Lower leg skin (tissue), 4 donors: ENCODE results near the gene RAB9B. TPM values are rescaled to one million over a fixed set of nuclear protein-coding genes. Genes with fewer than 3 reads are reported as not detected.

Experiments
- DNase-seq, 2 donors: peaks; one replicate each; pipeline ENCODE4 v3.0.0-alpha.2; 2019; ENCODE audit warnings: low spot score in 2 of 2
- H3K4me3 ChIP-seq: fragments of 200-600 bp; sonication (generic); 2 replicates; pipeline ENCODE4 v1.5.1; 2017; ENCODE audit warnings: mild to moderate bottlenecking, low read depth; ENCODE audit not compliant: poor library complexity, severe bottlenecking
- POLR2A ChIP-seq, 2 donors: fragments of 450-650 bp; IDR thresholded peaks; one replicate each; pipeline ENCODE4 v1.6.1; 2016 to 2017; ENCODE audit warnings: antibody characterized with exemption in 2 of 2, mild to moderate bottlenecking in 1 of 2, moderate library complexity in 1 of 2
- WGBS, 2 donors: methylation state at CpG; one replicate each; pipeline ENCODE4 v1.1.5; 2018; 5-methylcytosine and 5-hydroxymethylcytosine counted together
- intact Hi-C: fragments of 100-400 bp; cut with DNase I; formaldehyde crosslinking; loops from one replicate; pipeline ENCODE4 v1.15.0; 2023; ENCODE audit warnings: low total_unique reads
- total RNA-seq, 4 donors: library from RNA; depleted of rRNA; stranded (reverse); fragments of >200 nt; gene quantifications; one replicate each; pipeline ENCODE4 v1.1.0, GENCODE V29; 2016
- TF ChIP-seq, protein P1 (sequence below), 3 donors: fragments of 450-650 bp; IDR thresholded peaks; one replicate each; pipeline ENCODE4 v1.5.1; 2016; ENCODE audit warnings: antibody characterized with exemption in 3 of 3, mild to moderate bottlenecking in 3 of 3, moderate library complexity in 2 of 3

RAB9B gene
- total RNA-seq, 4 donors from 2014 or later: 0.11 to 0.55 (median 0.32) TPM

DNA sequence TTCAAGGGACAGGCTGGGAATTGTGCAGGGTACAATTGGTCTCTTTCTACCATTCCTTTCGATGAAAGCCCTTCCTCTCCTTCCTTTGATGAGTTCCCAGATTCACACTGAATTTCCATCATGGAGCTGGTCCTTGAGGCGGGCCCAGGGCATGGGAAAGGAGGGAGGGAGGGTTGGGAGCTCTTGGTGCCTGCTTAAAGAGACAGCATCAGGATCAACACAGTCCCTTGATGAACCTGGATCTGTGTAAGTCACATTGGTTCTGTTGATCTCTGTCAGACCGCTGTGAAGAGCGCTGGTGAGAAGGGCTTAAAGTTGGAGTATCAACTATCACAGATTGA is 51.0 kb downstream of the RAB9B start:
- H3K4me3 ChIP-seq: no peak overlapping the region
- intact Hi-C loops: no loop called here
- no peak for DNase-seq
- TF ChIP-seq, protein P1, sequence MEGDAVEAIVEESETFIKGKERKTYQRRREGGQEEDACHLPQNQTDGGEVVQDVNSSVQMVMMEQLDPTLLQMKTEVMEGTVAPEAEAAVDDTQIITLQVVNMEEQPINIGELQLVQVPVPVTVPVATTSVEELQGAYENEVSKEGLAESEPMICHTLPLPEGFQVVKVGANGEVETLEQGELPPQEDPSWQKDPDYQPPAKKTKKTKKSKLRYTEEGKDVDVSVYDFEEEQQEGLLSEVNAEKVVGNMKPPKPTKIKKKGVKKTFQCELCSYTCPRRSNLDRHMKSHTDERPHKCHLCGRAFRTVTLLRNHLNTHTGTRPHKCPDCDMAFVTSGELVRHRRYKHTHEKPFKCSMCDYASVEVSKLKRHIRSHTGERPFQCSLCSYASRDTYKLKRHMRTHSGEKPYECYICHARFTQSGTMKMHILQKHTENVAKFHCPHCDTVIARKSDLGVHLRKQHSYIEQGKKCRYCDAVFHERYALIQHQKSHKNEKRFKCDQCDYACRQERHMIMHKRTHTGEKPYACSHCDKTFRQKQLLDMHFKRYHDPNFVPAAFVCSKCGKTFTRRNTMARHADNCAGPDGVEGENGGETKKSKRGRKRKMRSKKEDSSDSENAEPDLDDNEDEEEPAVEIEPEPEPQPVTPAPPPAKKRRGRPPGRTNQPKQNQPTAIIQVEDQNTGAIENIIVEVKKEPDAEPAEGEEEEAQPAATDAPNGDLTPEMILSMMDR (IDR thresholded peaks at IDR 0.05): no peak
- WGBS, 2 donors: 77 to 90% methylated on average over 4 of the region's 4 CpGs

DNA sequence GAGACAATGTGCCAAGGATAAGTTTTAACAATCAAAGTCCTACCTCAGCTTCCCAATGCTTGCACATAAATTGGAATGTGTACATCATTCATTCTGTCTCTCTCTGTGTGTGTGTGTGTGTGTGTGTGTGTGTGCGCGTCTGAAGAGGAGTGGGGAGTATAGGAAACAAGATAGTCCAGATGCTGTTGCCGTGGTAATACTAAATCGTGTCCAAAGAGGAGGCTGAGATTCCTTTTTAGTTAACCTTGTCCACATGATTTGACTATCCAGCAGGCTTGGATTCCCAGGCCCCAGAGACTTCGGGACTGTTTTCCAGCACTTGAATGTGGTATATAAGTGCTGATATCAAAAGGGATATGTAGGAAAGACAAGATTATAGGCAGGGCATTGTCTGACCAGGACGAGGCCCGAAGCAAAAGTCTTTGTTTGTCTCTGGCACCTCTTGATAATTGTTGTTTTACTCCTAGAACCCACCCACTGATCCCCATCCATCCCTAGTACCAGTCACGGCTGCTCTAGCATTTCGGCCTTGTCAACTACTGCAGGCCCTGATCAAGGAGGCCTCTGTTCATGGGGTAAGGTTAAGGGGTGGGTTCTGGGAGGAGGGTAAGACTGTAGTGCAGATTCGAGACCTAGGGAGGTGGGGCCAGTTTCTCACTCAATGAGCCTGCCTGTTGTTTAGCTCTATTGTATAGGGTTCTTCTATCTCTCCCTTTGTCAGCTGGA is 51.6 kb downstream of the RAB9B start:
- TF ChIP-seq, protein P1 (IDR thresholded peaks at IDR 0.05): no peak
- no peak for TF ChIP-seq POLR2A (IDR thresholded peaks at IDR 0.05)
- WGBS, 2 donors: 74 to 88% methylated on average over 10 of the region's 10 CpGs
- intact Hi-C loops: no loop called here
- DNase-seq: no peak
- H3K4me3 ChIP-seq: no peak overlapping the region

DNA sequence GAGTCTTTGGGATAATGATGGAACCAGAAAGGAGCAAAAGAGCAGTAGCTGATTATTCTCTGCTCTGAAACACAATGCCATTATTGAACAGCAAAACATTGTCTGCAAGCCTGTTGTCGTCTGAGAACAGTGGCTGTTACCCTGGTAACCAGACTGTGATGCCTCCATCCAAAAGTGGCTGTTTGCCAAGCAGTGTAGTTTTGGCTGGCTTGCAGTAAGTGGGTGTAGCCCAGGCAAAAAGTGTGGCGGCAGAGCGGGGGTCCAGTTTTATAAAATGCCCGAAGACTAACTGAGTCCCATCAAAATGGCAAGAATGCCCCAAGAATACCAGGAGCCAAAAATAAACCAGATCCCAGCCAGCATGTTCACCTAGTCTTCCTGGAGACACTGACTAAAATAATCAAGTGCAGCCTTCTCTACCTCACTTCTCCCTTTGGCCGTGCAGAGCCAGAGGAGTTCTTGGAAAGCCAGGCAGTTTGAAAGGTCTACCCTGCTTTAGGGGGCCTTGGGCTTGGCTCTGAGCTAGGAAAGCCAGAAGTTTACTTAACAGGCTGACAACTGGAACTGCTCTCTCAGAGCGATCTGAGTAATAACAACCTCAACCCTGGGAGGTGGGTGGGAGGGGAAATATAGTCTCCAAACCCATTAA is 52.8 kb downstream of the RAB9B start:
- H3K4me3 ChIP-seq: no peak overlapping the region
- intact Hi-C loops: loop anchor here (10.0 kb wide), 1 partner anchor 64 kb away; the partner anchor contains the start of gene TMEM31
- TF ChIP-seq, protein P1 (IDR thresholded peaks at IDR 0.05): no peak
- TF ChIP-seq POLR2A (IDR thresholded peaks at IDR 0.05): no peak
- no peak for DNase-seq
- WGBS, 2 donors: 52 to 68% methylated on average over 5 to 6 of the region's 6 CpGs

DNA sequence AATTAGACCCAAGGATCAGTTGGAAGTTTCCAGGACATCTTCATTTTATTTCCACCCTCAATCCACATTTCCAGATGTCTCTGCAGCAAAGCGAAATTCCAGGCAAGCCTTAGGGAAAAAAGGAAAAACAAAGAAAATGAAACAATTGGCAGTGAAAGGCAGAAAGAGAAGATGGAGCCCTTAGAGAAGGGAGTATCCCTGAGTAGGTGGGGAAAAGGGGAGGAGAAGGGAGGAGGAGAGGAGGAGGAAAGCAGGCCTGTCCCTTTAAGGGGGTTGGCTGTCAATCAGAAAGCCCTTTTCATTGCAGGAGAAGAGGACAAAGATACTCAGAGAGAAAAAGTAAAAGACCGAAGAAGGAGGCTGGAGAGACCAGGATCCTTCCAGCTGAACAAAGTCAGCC is 55.5 kb downstream of the RAB9B start, which contains the start of gene PLP1:
PLP1 (plus strand) TSS at position 295 of the 400 bp plus-strand sequence. CDS start 156 bp downstream, outside the sequence.
- DNase-seq: peak in 1 of 2 donors; percentile 18
- 64 to 65% methylated on average over 2 of the region's 2 CpGs for WGBS, 2 donors
- no peak for TF ChIP-seq POLR2A (IDR thresholded peaks at IDR 0.05)
- TF ChIP-seq, protein P1 (IDR thresholded peaks at IDR 0.05): no peak
- H3K4me3 ChIP-seq: no peak within 1 kb of the TSS
- intact Hi-C loops: loop anchor here (10.0 kb wide), 1 partner anchor 62 kb away; the partner anchor contains the start of gene TMEM31

DNA sequence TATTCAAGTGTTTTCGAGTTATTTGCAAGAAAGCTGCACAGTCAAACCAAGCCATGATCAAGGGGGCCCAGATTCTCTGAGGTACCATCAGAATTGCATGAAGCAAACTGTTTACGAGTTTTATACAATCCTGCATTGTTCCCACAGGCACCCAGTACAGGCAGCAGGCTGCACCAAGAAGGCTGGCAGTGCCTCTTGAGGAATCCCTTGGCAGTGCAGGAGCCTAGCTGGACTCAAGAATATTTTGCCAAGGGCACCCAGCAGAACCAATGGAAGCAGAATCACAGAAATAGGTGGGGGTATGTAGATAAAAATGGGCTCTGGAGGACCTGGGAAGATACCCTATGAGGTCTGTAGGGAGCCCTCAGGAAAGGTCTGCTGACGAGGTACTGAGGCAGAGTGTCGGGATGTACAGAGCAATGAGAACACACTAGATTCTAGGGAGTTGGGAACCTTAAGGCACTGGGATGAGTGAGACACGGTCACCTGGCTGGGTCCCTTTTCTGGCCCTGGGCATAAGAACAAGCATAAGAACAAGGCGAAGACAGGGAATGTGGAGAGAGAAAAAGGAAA is 57.9 kb downstream of the RAB9B start:
- H3K4me3 ChIP-seq: no peak overlapping the region
- intact Hi-C loops: loop anchor here (10.0 kb wide), 1 partner anchor 59 kb away; the partner anchor contains the start of gene TMEM31
- TF ChIP-seq, protein P1 (IDR thresholded peaks at IDR 0.05): no peak
- no peak for TF ChIP-seq POLR2A (IDR thresholded peaks at IDR 0.05)
- DNase-seq: peak in 1 of 2 donors; percentile 31
- WGBS, 2 donors: 71 to 83% methylated on average over 5 to 6 of the region's 6 CpGs
